T-helper 2 cell treated with Interferon-gamma antibody and Interleukin-4, amounts not matched to agents 5 μg/mL and 100 μg/mL, for 36 hours (primary cell): Measurements from ENCODE around the gene UNC5A.

Source experiments
- DNase-seq: peaks from one replicate; pipeline ENCODE4 v3.0.0; 2021; ENCODE audit warnings: low spot score
- H3K27ac Mint-ChIP-seq: one replicate; pipeline ENCODE4 v1.8.0; 2021; ENCODE audit warnings: mild to moderate bottlenecking, mixed read lengths
- H3K27me3 Mint-ChIP-seq: one replicate; pipeline ENCODE4 v1.8.0; 2021; ENCODE audit warnings: low read depth, mixed read lengths
- H3K36me3 Mint-ChIP-seq: one replicate; pipeline ENCODE4 v1.8.0; 2021; ENCODE audit warnings: low read depth, mixed read lengths
- H3K4me1 Mint-ChIP-seq: one replicate; pipeline ENCODE4 v1.8.0; 2021; ENCODE audit warnings: low read depth, mixed read lengths
- H3K4me3 Mint-ChIP-seq: one replicate; pipeline ENCODE4 v1.8.0; 2022; ENCODE audit warnings: mild to moderate bottlenecking, moderate library complexity, mixed read lengths
- H3K9me3 Mint-ChIP-seq: one replicate; pipeline ENCODE4 v1.8.0; 2021; ENCODE audit warnings: mixed read lengths

Gene UNC5A

DNA sequence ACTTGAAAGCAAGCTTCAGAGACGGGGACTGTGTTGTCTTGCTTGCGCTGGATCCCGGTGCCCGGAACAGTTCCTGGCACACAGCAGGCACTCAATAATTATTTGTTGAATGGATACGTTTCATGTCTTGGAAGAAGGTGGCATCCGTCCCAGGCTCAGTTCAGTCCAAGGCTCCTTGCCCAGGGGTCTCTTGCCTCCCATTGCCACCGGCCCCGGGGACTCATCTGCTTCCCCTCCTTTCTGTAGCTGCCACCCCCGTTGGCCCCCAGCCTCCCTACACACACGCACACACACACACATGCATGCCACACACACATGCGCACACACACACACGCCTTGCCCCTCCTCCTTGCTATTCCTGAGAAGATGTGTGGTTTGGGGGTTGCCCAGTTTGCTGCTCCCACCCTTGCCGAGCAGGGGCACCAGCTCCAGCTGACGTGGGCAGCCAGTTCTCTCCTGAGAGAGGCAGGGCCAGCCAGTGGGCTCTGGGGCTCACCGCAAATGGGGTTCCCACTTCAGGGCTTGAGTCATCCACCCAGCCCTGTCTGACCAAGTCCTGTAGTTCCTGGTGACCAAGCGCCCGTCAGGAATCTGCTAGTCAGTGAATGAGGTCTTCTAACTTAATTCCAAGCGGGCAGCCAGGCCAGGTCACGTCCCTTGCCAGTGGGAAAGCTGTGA is 47.0 kb downstream of the UNC5A start:
- no peak overlapping the region for H3K4me3 Mint-ChIP-seq
- no peaks in the 10 kb centered on the region for H3K9me3 Mint-ChIP-seq
- H3K4me1 Mint-ChIP-seq = no peaks in the 10 kb centered on the region
- no peaks in the 10 kb centered on the region for H3K36me3 Mint-ChIP-seq
- no peak overlapping the region for H3K27ac Mint-ChIP-seq
- no peaks in the 10 kb centered on the region for H3K27me3 Mint-ChIP-seq
- DNase-seq = no peak

DNA sequence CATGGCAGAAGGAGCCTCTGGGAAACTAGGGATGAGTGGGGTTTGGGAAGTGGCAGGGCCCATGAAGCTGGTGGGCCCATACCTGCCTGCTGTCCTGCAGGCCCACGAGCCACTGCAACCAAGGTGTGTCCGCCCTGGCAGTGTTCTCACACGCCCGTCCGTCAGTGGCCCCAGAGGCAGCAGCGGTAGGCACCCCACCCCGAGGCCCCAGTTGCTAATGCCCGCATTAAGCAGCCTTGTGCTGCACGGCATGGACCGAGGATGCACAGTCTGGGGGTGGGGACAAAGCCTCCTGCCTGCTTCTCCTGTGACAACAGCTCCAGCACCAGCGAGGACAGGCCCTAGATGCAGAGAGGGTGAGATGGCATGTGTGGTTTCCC is 47.5 kb downstream of the UNC5A start:
- H3K27ac Mint-ChIP-seq = no peak overlapping the region
- H3K9me3 Mint-ChIP-seq = no peaks in the 10 kb centered on the region
- H3K4me3 Mint-ChIP-seq = no peak overlapping the region
- H3K36me3 Mint-ChIP-seq = no peaks in the 10 kb centered on the region
- no peaks in the 10 kb centered on the region for H3K4me1 Mint-ChIP-seq
- DNase-seq = no peak
- H3K27me3 Mint-ChIP-seq = peaks cover under 1% of the 10 kb centered on the region

DNA sequence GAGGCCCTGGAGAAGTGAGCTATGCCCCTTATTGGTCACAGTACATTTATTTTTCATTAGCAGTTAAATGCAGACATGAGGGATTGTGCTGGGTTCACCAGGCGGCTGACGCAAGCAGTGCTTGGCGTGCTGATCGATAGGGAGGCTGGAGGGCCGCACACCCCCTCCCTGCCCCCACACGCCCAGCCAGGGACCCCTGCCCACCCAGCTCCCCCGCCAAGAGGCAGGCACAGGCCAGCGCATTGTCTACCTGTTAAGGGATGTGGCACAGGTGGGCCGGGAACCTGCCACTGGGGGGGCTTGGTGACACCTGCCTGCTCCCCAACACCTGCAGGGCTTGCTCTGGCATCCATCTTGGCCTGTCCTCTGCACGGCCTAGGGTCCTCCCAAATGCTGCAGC is 49.6 kb downstream of the UNC5A start:
- Mint-ChIP-seq H3K9me3 (no peaks in the 10 kb centered on the region), H3K27ac (no peak overlapping the region), H3K27me3 (peaks cover 5% of the 10 kb centered on the region), H3K4me1 (no peaks in the 10 kb centered on the region), H3K36me3 (no peaks in the 10 kb centered on the region), H3K4me3 (no peak overlapping the region)
- no peak for DNase-seq

DNA sequence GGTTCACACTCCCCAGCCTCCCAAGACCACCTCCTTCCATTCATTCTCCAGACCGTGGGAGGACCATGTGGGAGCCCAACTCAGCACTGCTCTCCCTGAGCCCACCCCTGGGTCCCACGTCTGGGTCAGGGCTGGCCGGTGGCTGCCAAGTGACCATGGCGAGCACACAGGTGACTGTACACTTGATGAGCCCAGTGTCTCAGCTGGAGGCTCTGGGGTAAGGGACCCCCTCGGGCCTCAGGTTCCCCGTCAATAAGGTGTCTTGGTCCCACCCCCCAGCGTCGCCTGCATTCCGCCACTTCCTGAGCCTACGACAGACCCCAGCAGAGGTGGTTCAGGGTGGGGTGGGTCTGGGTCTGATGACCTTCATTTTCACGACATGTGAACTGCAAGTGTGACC is 50.0 kb downstream of the UNC5A start:
- H3K36me3 Mint-ChIP-seq = no peaks in the 10 kb centered on the region
- H3K27me3 Mint-ChIP-seq = peaks cover 5% of the 10 kb centered on the region
- no peak for DNase-seq
- H3K27ac Mint-ChIP-seq = no peak overlapping the region
- no peaks in the 10 kb centered on the region for H3K4me1 Mint-ChIP-seq
- H3K9me3 Mint-ChIP-seq = no peaks in the 10 kb centered on the region
- no peak overlapping the region for H3K4me3 Mint-ChIP-seq

DNA sequence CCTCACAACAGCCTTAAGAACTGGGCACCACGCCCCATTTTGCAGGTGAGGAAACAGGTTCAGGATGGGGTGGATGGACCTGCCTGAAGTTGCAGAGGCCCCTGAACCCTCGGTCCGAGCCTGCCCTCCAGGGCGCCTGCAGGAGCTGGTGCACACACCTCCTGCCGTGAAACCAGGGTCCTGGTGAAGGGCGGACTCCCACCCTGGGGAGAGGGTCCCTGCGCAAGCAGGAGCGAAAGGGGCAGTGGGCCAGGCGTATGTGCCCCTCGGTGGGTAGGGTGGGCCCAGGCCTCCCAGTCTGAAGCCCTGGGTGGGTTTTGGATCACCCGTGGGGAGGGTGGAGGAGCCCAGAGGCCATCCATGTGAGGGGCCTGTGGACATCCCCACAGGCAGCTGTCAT is 50.9 kb downstream of the UNC5A start:
- no peak overlapping the region for H3K4me3 Mint-ChIP-seq
- H3K27ac Mint-ChIP-seq = no peak overlapping the region
- H3K9me3 Mint-ChIP-seq = no peaks in the 10 kb centered on the region
- peaks cover 11% of the 10 kb centered on the region for H3K27me3 Mint-ChIP-seq
- DNase-seq = no peak
- H3K36me3 Mint-ChIP-seq = no peaks in the 10 kb centered on the region
- no peaks in the 10 kb centered on the region for H3K4me1 Mint-ChIP-seq

DNA sequence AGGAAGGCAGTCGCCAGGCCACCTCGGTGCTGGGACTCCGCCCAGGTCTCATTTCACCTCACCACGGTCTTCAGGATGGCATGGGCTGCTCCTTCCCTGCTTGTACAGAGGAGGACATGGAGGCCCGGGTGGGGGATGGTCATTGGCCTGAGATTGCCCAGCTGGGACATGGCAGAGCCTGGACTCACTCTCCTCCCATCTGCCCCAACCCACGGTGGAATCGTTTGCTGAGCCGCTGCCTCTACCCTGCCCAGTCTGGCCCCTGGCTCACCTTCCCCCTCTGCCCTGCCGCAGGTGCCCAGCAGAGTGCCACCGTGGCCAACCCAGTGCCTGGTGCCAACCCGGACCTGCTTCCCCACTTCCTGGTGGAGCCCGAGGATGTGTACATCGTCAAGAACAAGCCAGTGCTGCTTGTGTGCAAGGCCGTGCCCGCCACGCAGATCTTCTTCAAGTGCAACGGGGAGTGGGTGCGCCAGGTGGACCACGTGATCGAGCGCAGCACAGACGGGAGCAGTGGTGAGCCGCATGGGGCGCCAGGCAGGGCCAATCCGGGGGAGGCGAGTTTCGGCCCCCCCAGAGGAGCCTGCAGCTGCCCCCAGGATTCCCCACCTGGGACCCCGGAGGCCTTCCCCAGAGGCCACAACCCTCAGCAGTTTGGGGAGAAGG is 52.1 kb downstream of the UNC5A start:
- no peak overlapping the region for H3K4me3 Mint-ChIP-seq
- H3K9me3 Mint-ChIP-seq = no peaks in the 10 kb centered on the region
- no peak for DNase-seq
- H3K4me1 Mint-ChIP-seq = no peaks in the 10 kb centered on the region
- no peak overlapping the region for H3K27ac Mint-ChIP-seq
- no peaks in the 10 kb centered on the region for H3K36me3 Mint-ChIP-seq
- H3K27me3 Mint-ChIP-seq = peaks cover 22% of the 10 kb centered on the region

DNA sequence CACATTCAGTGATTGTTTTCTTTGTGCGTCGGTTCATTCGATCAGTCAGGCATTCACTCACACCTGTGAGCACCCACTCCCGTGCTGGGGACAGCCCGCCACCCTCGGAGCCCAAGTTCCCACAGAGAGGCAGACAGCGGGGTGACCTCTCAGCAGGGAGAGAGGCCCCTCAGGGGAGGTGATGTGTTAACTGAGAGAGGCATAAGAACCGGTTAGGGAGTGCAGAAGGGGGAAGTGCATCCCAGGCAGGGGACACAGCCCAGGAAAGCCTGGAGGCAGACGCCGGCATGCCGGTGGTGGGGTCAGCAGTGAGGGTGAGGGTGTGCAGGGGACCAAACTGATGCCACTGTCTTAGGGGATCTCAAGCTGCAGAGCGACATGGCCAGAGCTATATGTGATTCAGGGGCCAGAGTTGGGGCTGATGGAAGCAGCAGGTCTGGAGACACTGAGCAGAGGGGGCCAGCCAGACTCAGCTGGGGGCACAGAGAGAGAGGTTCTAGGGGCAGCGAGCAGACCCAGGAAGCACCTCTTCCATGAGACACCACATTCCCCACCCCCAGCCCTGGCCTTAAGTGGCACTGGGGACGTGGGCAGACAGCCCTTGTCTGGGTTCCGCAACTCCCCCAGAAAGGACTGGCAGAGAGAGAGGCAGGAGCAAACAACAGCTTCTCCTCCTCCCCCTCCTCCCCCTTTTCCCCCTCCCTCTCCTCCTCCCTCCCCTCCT is 52.8 kb downstream of the UNC5A start:
- Mint-ChIP-seq H3K4me3 (no peak overlapping the region), H3K4me1 (no peaks in the 10 kb centered on the region), H3K9me3 (no peaks in the 10 kb centered on the region), H3K27me3 (peaks cover 24% of the 10 kb centered on the region), H3K27ac (no peak overlapping the region), H3K36me3 (no peaks in the 10 kb centered on the region)
- DNase-seq = no peak

DNA sequence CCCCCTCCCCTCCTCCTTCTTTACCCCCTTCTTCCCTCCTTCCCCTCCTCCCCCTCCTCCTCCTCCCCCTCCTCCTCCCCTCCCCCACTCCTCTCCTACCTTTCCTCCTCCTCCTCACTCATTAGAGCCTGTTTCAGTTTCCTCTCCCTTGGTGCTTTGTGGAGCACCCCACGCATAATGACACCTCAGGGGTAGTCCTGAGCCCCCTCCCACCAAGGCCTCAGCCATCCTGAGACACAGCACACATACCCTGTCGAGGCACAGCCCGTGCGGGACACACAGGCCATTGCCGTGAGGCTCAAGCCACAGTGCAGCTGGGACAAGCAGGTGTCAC is 53.4 kb downstream of the UNC5A start:
- Mint-ChIP-seq H3K9me3 (no peaks in the 10 kb centered on the region), H3K27ac (no peak overlapping the region), H3K36me3 (no peaks in the 10 kb centered on the region), H3K4me1 (no peaks in the 10 kb centered on the region), H3K4me3 (no peak overlapping the region), H3K27me3 (peaks cover 24% of the 10 kb centered on the region)
- no peak for DNase-seq

DNA sequence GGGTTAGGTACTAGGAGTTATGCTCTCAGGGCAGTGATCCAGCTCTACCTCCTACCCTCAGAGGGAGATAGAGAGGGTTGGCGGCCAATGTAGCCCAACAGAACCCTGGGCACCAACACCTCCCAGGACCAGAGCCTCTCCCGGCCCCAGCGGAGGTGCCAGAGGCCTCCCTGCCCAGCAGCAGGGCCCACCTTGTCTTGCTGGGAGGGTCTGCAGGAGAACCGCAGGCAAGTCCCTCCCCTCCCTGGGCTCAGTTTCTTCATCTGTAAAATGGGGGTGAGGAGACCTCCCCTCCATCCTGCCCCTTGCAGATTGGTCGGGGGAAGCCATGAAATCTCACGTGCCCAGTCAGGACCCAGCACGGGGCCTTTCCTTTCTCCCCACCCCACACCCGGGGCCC is 54.4 kb downstream of the UNC5A start:
- peaks cover 24% of the 10 kb centered on the region for H3K27me3 Mint-ChIP-seq
- no peak overlapping the region for H3K4me3 Mint-ChIP-seq

DNA sequence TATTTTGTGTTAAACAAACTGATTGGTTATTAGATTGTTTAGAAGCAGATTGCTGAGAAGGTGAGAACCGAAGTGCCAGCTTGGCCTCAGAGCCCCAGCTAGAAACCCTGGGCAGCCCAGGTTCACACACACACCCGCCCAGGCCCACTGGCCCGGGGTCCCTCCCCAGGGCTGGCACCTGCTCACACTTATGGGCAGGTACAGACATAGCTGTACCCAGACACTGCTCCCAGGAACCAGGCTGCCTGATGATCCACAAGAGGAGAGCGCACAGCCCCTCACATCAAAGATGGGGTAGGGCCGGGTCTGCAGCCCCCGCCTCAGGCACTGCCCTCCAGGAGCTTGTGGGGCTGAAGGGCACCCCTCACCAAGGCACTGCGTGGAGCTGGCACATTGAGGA is 55.6 kb downstream of the UNC5A start:
- Mint-ChIP-seq H3K27ac (no peak overlapping the region), H3K4me1 (no peaks in the 10 kb centered on the region), H3K4me3 (no peak overlapping the region), H3K36me3 (no peaks in the 10 kb centered on the region), H3K9me3 (peaks cover 3% of the 10 kb centered on the region), H3K27me3 (peaks cover 24% of the 10 kb centered on the region)
- DNase-seq = no peak

More for the DNA sequence above, 54.4 kb downstream of the UNC5A start:
- no peak for DNase-seq
- Mint-ChIP-seq H3K4me1 (no peaks in the 10 kb centered on the region), H3K9me3 (no peaks in the 10 kb centered on the region), H3K36me3 (no peaks in the 10 kb centered on the region), H3K27ac (no peak overlapping the region)

DNA sequence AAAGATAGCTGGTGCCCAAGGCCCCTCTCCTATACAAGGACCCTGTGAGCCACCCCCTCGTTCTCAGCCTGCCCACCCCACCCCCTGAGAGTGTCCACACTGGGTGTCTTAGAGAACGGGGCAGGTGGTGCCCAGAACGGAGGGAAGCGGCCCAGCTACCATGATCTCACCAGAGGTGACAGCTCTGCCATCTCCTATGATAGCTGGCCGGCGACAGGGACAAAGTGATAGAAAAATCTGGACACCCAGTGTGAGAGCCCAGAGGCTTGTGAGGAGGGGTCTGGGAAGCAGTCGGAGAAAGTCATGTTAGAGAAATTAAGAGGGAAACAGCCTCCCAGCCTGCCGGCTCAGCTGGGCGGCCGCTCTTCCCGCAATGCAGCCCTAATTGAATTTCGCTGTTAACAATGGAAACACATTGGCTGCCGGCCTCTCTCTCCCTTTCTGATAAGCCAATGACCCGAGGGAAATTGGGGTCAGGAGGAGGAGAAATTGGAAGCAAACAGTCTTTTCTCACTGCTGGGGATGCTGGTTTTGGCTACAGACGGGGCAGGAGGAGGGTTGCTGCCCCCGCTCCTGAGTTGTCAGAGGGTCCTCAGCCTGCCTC is 56.5 kb downstream of the UNC5A start:
- no peak for DNase-seq
- Mint-ChIP-seq H3K27me3 (peaks cover 24% of the 10 kb centered on the region), H3K9me3 (peaks cover 3% of the 10 kb centered on the region), H3K4me3 (no peak overlapping the region), H3K27ac (no peak overlapping the region), H3K36me3 (no peaks in the 10 kb centered on the region), H3K4me1 (no peaks in the 10 kb centered on the region)

DNA sequence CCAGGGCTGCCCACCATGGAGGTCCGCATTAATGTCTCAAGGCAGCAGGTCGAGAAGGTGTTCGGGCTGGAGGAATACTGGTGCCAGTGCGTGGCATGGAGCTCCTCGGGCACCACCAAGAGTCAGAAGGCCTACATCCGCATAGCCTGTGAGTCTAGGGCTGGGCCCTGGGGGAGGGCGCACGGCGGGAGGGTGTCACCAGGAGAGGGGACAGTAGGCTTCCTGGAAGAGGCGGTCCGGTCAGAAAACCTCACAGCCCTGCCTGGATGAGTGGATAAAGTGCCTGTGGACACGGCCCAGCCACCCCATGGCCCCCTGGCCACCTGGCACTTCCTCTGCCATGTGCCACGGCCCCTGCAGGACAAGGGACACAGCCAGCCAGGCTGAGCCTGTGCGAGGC is 57.8 kb downstream of the UNC5A start:
- Mint-ChIP-seq H3K27me3 (peaks cover 21% of the 10 kb centered on the region), H3K36me3 (no peaks in the 10 kb centered on the region), H3K27ac (no peak overlapping the region), H3K9me3 (peaks cover 5% of the 10 kb centered on the region), H3K4me3 (no peak overlapping the region), H3K4me1 (no peaks in the 10 kb centered on the region)
- no peak for DNase-seq

DNA sequence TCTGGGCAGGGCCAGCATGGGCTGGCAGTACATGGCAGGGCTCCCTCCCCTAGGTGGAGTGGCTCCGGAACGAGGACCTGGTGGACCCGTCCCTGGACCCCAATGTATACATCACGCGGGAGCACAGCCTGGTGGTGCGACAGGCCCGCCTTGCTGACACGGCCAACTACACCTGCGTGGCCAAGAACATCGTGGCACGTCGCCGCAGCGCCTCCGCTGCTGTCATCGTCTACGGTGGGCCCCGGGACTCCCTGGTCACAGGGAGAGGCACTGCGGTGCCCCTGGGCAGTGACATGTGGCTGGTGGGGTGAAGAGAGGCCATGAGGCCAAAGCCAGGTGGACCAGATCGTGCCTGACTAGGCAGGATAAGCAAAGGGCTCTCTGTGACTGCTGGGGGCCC is 58.4 kb downstream of the UNC5A start:
- no peak for DNase-seq
- peaks cover 19% of the 10 kb centered on the region for H3K27me3 Mint-ChIP-seq
- no peaks in the 10 kb centered on the region for H3K36me3 Mint-ChIP-seq
- H3K4me3 Mint-ChIP-seq = no peak overlapping the region
- H3K27ac Mint-ChIP-seq = no peak overlapping the region
- H3K9me3 Mint-ChIP-seq = peaks cover 8% of the 10 kb centered on the region
- no peaks in the 10 kb centered on the region for H3K4me1 Mint-ChIP-seq

DNA sequence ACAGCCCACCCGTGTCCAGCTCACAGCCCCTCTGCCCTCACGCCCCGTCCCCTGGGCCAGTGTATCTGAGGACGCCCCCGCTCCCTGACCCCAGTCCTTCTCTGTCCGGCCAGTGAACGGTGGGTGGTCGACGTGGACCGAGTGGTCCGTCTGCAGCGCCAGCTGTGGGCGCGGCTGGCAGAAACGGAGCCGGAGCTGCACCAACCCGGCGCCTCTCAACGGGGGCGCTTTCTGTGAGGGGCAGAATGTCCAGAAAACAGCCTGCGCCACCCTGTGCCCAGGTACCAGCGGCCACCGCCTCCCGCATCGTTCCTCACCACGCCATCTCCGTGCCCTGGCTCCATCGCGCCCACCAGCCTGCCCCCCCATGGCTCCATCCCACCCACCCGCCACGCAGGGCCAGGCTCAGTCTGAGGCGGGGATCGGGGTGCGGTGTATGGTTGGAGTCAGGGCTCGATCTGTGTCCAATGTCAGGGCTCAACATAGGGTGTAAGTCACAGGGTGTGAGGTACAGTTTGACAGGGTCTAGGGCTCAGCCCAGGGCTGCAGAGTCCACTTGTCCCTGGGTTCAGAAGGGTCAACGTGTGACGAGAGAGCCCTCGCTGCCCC is 59.2 kb downstream of the UNC5A start:
- Mint-ChIP-seq H3K27me3 (peaks cover 19% of the 10 kb centered on the region), H3K9me3 (peaks cover 8% of the 10 kb centered on the region), H3K4me1 (no peaks in the 10 kb centered on the region), H3K27ac (no peak overlapping the region), H3K4me3 (no peak overlapping the region), H3K36me3 (no peaks in the 10 kb centered on the region)
- no peak for DNase-seq
